Stimulated activated CD4-positive, alpha-beta T cell treated with anti-CD3 and anti-CD28 coated beads, Interleukin-12 subunit alpha, Interleukin-12 subunit beta, amount 100 ng/mL, for 4 hours (primary cell): ENCODE results near the gene ZNF592.

Experiments
- DNase-seq: peaks from one replicate; pipeline ENCODE4 v3.0.0-alpha.2; 2020

The ZNF592 gene

GRCh38 chr15:84832448-84833040 lies 84.2 kb downstream of the ZNF592 start:
- DNase-seq: no peak

- DNase-seq: no peak
These were observed 85.2 kb downstream of the ZNF592 start for GRCh38 chr15:84833447-84834228.

- DNase-seq: no peak
These were observed 86.0 kb downstream of the ZNF592 start for GRCh38 chr15:84834229-84834955.

GRCh38 chr15:84834969-84835368 lies 86.6 kb downstream of the ZNF592 start:
- no peak for DNase-seq

- DNase-seq: no peak
These were observed 87.4 kb downstream of the ZNF592 start for GRCh38 chr15:84835661-84836337.

- DNase-seq: no peak
These were observed 88.5 kb downstream of the ZNF592 start for GRCh38 chr15:84836844-84837243.

GRCh38 chr15:84839714-84840113 lies 91.3 kb downstream of the ZNF592 start:
- no peak for DNase-seq

- DNase-seq: no peak
These were observed 91.9 kb downstream of the ZNF592 start for GRCh38 chr15:84840255-84840654.

- no peak for DNase-seq
These were observed 92.5 kb downstream of the ZNF592 start for GRCh38 chr15:84840741-84841429.

GRCh38 chr15:84842781-84843180 lies 94.4 kb downstream of the ZNF592 start:
- DNase-seq: no peak

- no peak for DNase-seq
These were observed 96.6 kb downstream of the ZNF592 start for GRCh38 chr15:84844964-84845363.

GRCh38 chr15:84845631-84846030 lies 97.2 kb downstream of the ZNF592 start:
- peak; percentile 24 for DNase-seq

- DNase-seq: no peak
These were observed 97.9 kb downstream of the ZNF592 start for GRCh38 chr15:84846269-84846668.

GRCh38 chr15:84847382-84847781 lies 99.0 kb downstream of the ZNF592 start:
- DNase-seq: no peak

GRCh38 chr15:84852212-84852611 lies 103.8 kb downstream of the ZNF592 start:
- no peak for DNase-seq

GRCh38 chr15:84855136-84855535 lies 106.7 kb downstream of the ZNF592 start:
- DNase-seq: no peak

GRCh38 chr15:84855765-84856164 lies 107.4 kb downstream of the ZNF592 start:
- DNase-seq: no peak
